ENCODE measurements around the gene ABCA2. TPM values are rescaled to one million over a fixed set of nuclear protein-coding genes. Genes with fewer than 3 reads are reported as not detected.

The ABCA2 gene
- total RNA-seq, 1 donor from 2014 or later = 16.2 TPM

DNA sequence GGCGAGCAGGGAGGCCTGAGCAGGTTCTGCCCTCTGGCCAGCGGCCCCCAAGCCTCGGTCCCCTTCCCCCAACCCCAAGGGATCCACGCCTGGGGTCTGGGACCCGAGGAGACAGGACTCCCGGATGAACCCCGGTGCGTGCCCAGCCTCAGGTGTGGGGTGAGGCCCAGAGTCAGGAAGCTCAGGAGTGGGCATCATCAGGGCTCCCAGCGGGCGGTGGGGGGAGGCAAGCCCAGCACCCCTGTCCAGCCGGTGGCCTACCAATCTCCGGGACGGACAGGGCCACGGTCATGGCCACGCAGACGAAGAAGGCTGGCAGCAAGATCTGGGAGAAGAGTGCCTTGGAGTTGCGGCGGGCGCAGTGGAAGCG, 14.5 kb downstream of the ABCA2 start:
- Mint-ChIP-seq H3K9me3 (ENCODE audit: unreplicated experiment) (no peaks in the 10 kb centered on the region), H3K36me3 (ENCODE audit: low read depth, unreplicated experiment) (peaks cover 9% of the 10 kb centered on the region), H3K4me3 (ENCODE audit: unreplicated experiment) (no peak overlapping the region), H3K4me1 (ENCODE audit: low read depth, unreplicated experiment) (no peaks in the 10 kb centered on the region), H3K27me3 (ENCODE audit: low read depth, unreplicated experiment) (no peaks in the 10 kb centered on the region), H3K27ac (ENCODE audit: unreplicated experiment) (no peak overlapping the region)
- no peak for DNase-seq (ENCODE audit: low read depth)
- Histone ChIP-seq H3K27ac (ENCODE audit: low read depth, low read length) (no peak overlapping the region), H2AFZ (ENCODE audit: low read depth, low read length) (no peak overlapping the region), H4K20me1 (ENCODE audit: insufficient read depth, low read length) (no peaks in the 10 kb centered on the region), H3K4me1 (ENCODE audit: insufficient read depth, low read length) (no peaks in the 10 kb centered on the region), H3K4me2 (ENCODE audit: low read length) (no peak overlapping the region), H3K79me2 (ENCODE audit: insufficient read depth, low read length) (no peaks in the 10 kb centered on the region), H3K9me3 (ENCODE audit: insufficient read depth, low read depth, low read length) (no peaks in the 10 kb centered on the region), H3K9ac (ENCODE audit: low read length) (no peak overlapping the region), H3K4me3 (ENCODE audit: insufficient read depth, low read depth, low read length) (no peak overlapping the region), H3K27me3 (ENCODE audit: insufficient read depth, low read length) (no peaks in the 10 kb centered on the region), H3K36me3 (ENCODE audit: insufficient read depth, low read length) (no peaks in the 10 kb centered on the region)
- no peak for FAIRE-seq
- TF ChIP-seq, protein P1, sequence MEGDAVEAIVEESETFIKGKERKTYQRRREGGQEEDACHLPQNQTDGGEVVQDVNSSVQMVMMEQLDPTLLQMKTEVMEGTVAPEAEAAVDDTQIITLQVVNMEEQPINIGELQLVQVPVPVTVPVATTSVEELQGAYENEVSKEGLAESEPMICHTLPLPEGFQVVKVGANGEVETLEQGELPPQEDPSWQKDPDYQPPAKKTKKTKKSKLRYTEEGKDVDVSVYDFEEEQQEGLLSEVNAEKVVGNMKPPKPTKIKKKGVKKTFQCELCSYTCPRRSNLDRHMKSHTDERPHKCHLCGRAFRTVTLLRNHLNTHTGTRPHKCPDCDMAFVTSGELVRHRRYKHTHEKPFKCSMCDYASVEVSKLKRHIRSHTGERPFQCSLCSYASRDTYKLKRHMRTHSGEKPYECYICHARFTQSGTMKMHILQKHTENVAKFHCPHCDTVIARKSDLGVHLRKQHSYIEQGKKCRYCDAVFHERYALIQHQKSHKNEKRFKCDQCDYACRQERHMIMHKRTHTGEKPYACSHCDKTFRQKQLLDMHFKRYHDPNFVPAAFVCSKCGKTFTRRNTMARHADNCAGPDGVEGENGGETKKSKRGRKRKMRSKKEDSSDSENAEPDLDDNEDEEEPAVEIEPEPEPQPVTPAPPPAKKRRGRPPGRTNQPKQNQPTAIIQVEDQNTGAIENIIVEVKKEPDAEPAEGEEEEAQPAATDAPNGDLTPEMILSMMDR (IDR thresholded peaks at IDR 0.05; ENCODE audit: insufficient read depth, low read depth, low read length) = no peak
- TF ChIP-seq EZH2 (IDR thresholded peaks at IDR 0.05; ENCODE audit: insufficient read depth, low read length) = no peak

DNA sequence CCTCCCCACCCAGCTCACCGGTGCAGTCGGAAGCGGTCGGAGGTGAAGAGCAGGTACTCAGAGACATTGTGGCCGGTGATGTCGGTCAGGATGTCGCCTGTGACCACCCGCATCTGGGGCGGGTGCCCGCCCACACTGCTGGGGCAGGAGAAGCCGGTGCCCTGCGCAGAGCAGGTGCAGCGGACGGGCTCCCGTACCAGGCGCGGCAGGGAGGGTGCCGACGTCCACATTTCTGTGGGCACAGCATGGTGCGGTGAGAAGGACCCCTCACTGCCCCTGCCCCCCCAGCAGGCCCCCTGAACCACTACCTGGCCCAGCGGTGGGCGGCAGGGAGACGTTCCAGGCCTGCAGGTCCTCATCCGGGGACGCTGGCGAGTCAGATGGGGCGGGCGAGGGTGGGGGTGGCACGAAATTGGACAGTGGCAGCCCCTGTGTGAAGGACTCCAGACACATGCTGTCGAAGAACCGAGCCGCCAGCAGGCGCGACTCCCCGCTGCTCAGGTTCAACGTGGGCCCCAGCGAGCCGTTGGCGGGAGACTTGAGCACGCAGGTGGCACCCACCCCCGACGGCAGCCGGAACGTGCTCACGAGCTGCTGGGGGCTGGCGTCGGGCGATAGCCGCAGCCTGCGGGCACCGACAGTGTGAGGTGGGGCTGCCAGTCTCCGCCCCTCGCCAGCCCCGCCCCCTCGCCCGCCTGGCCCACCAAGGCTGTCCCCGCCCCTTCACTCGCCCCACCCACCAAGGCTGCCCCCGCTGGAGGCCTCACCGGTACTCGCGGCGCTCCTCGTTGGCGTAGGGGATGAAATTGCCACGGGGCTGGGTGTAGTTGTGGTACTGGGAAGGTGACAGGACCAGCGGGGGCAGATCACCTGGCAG, 15.1 kb downstream of the ABCA2 start:
- FAIRE-seq = no peak
- Histone ChIP-seq H3K9ac (ENCODE audit: low read length) (no peak overlapping the region), H3K9me3 (ENCODE audit: insufficient read depth, low read depth, low read length) (no peaks in the 10 kb centered on the region), H3K27ac (ENCODE audit: low read depth, low read length) (no peak overlapping the region), H3K27me3 (ENCODE audit: insufficient read depth, low read length) (no peaks in the 10 kb centered on the region), H2AFZ (ENCODE audit: low read depth, low read length) (no peak overlapping the region), H3K4me1 (ENCODE audit: insufficient read depth, low read length) (no peaks in the 10 kb centered on the region), H3K4me2 (ENCODE audit: low read length) (no peak overlapping the region), H3K36me3 (ENCODE audit: insufficient read depth, low read length) (no peaks in the 10 kb centered on the region), H3K4me3 (ENCODE audit: insufficient read depth, low read depth, low read length) (no peak overlapping the region), H4K20me1 (ENCODE audit: insufficient read depth, low read length) (no peaks in the 10 kb centered on the region), H3K79me2 (ENCODE audit: insufficient read depth, low read length) (no peaks in the 10 kb centered on the region)
- no peak overlapping the region for H3K4me3 Mint-ChIP-seq (ENCODE audit: unreplicated experiment)
- TF ChIP-seq, protein P1 (IDR thresholded peaks at IDR 0.05; ENCODE audit: insufficient read depth, low read depth, low read length) = no peak
- no peak for TF ChIP-seq EZH2 (IDR thresholded peaks at IDR 0.05; ENCODE audit: insufficient read depth, low read length)
- H3K9me3 Mint-ChIP-seq (ENCODE audit: unreplicated experiment) = no peaks in the 10 kb centered on the region
- no peak for DNase-seq (ENCODE audit: low read depth)
- H3K4me1 Mint-ChIP-seq (ENCODE audit: low read depth, unreplicated experiment) = no peaks in the 10 kb centered on the region
- no peak overlapping the region for H3K27ac Mint-ChIP-seq (ENCODE audit: unreplicated experiment)
- H3K27me3 Mint-ChIP-seq (ENCODE audit: low read depth, unreplicated experiment) = no peaks in the 10 kb centered on the region
- peaks cover 9% of the 10 kb centered on the region for H3K36me3 Mint-ChIP-seq (ENCODE audit: low read depth, unreplicated experiment)
